Psoas muscle (tissue), 8 donors: Measurements from ENCODE around the gene TMCO1. TPM values are rescaled to one million over a fixed set of nuclear protein-coding genes. Genes with fewer than 3 reads are reported as not detected.

ENCODE experiments used
- ATAC-seq, 4 donors: fragments of 200-7000 bp; cut with Tn5 transposase; one replicate each; pipeline ENCODE4 v1.9.1; 2020; ENCODE audit warnings: moderate library complexity in 3 of 4, mild to moderate bottlenecking in 2 of 4
- DNase-seq, 2 donors: peaks; one replicate each; pipeline ENCODE4 v3.0.0-alpha.2; 2020
- H3K27ac ChIP-seq: fragments of 200-600 bp; one replicate; pipeline ENCODE4 v1.8.0; 2022
- H3K27me3 ChIP-seq, 3 donors: fragments of 200-600 bp in 1 of 3; one replicate each; pipeline versions ENCODE4 v1.6.1 to v1.8.0; 2013 to 2022; ENCODE audit warnings: low read length in 2 of 3, mild to moderate bottlenecking in 2 of 3, moderate library complexity in 1 of 3; ENCODE audit not compliant: insufficient read depth in 3 of 3
- H3K36me3 ChIP-seq, 2 donors: fragments of 200-600 bp in 1 of 2; one replicate each; pipeline versions ENCODE4 v1.6.1 to v1.8.0; 2013 to 2022; ENCODE audit warnings: low read depth in 1 of 2, mild to moderate bottlenecking in 1 of 2, moderate library complexity in 1 of 2; ENCODE audit not compliant: insufficient read depth in 1 of 2
- H3K4me1 ChIP-seq: fragments of 200-600 bp; one replicate; pipeline ENCODE4 v1.8.0; 2022
- H3K4me3 ChIP-seq: fragments of 200-600 bp; one replicate; pipeline ENCODE4 v1.8.0; 2022; ENCODE audit warnings: mild to moderate bottlenecking
- H3K9me3 ChIP-seq: fragments of 200-600 bp; one replicate; pipeline ENCODE4 v1.8.0; 2022
- CTCF ChIP-seq: fragments of 200-600 bp; IDR thresholded peaks from one replicate; pipeline ENCODE4 v1.8.0; 2022; ENCODE audit warnings: antibody characterized with exemption
- WGBS, 3 donors: extraction: QIAGEN DNeasy Blood & Tissue Kit; methylation state at CpG; one replicate each; pipeline versions ENCODE4 v1.1.6 to v1.1.7; 2013; 5-methylcytosine and 5-hydroxymethylcytosine counted together
- intact Hi-C, 2 donors: fragments of 100-400 bp; cut with DNase I; formaldehyde crosslinking; loops; one replicate each; pipeline versions ENCODE4 v1.11.0 to v1.14.2; 2022
- polyA plus RNA-seq, 3 donors: library from polyadenylated mRNA; stranded (reverse); fragments of 200-250 nt; gene quantifications; one replicate each; pipeline ENCODE4 v1.2.3, GENCODE V29; 2013
- total RNA-seq, 4 donors: library from RNA; stranded (reverse); fragmentation: NEBNext Ultra II Directional in 2 of 4; extraction: Animal tissue kit (Norgen Biotek cat#: 25700) in 2 of 4; gene quantifications; one replicate each; pipeline versions ENCODE4 v1.2.1 to v1.2.4, GENCODE V29; 2021 to 2023
- donor health status: healthy with polysubstance abuse.
- donor health status: DM: no; HTN: no; CAD: no; lungs with moderate emphysema.
- donor health status: Bipolar disorder and iron deficiency.
- donor health status: healthy.
- donor health status: DM: yes; HTN: yes; CAD: no.
- donor health status: DM: no; HTN: no; CAD: no.
- donor health status: DM: no; HTN: no; CAD: no.
- donor health status: DM: yes; HTN: yes; CAD: no.

The TMCO1 gene
- total and polyA plus RNA-seq, 7 donors: 31.5 to 90.2 (median 38.6) TPM

GRCh38 chr1:165738794-165739193, 29.9 kb downstream of the TMCO1 start:
- Histone ChIP-seq H3K4me1 (peaks cover 12% of the 10 kb centered on the region), H3K36me3 (peaks cover 9 to 59% of the 10 kb centered on the region in 2 donors), H3K9me3 (no peaks in the 10 kb centered on the region), H3K27ac (no peak overlapping the region), H3K4me3 (no peak overlapping the region), H3K27me3 (no peaks in the 10 kb centered on the region)
- ATAC-seq: no peak
- 88 to 98% (median 96%) methylated on average over 1 of the region's 1 CpG for WGBS, 3 donors
- intact Hi-C loops: no loop called here
- no peak for TF ChIP-seq CTCF
- no peak for DNase-seq

- DNase-seq (no peak), ATAC-seq (no peak)
- no peaks in the 10 kb centered on the region for H3K27me3 ChIP-seq
- H3K36me3 ChIP-seq: peaks cover 4 to 53% of the 10 kb centered on the region in 2 donors
- peaks cover 12% of the 10 kb centered on the region for H3K4me1 ChIP-seq
- no peaks in the 10 kb centered on the region for H3K9me3 ChIP-seq
- no peak overlapping the region for H3K27ac ChIP-seq
- no peak overlapping the region for H3K4me3 ChIP-seq
- intact Hi-C loops: no loop called here
- TF ChIP-seq CTCF: no peak
Measured at GRCh38 chr1:165737196-165737595, 31.5 kb downstream of the TMCO1 start.

- Histone ChIP-seq H3K9me3 (no peaks in the 10 kb centered on the region), H3K27me3 (no peaks in the 10 kb centered on the region), H3K36me3 (peaks cover 0 to 31% of the 10 kb centered on the region in 2 donors), H3K4me1 (peaks cover 12% of the 10 kb centered on the region), H3K27ac (no peak overlapping the region), H3K4me3 (no peak overlapping the region)
- WGBS, 3 donors: 92% methylated on average over 3 of the region's 3 CpGs
- intact Hi-C loops: no loop called here
- ATAC-seq: no peak
- TF ChIP-seq CTCF: no peak
- no peak for DNase-seq
Measured at GRCh38 chr1:165734906-165735305, 33.8 kb downstream of the TMCO1 start.

GRCh38 chr1:165726841-165727240, 41.8 kb downstream of the TMCO1 start:
- TF ChIP-seq CTCF: no peak
- ATAC-seq (no peak), DNase-seq (no peak)
- intact Hi-C loops: no loop called here
- Histone ChIP-seq H3K27me3 (no peaks in the 10 kb centered on the region), H3K4me1 (no peaks in the 10 kb centered on the region), H3K9me3 (no peaks in the 10 kb centered on the region), H3K27ac (no peak overlapping the region), H3K36me3 (peaks cover 3 to 40% of the 10 kb centered on the region in 2 donors), H3K4me3 (no peak overlapping the region)
- WGBS, 3 donors: 95 to 98% (median 98%) methylated on average over 2 of the region's 2 CpGs

GRCh38 chr1:165726169-165726568, 42.5 kb downstream of the TMCO1 start:
- intact Hi-C loops: no loop called here
- no peak for TF ChIP-seq CTCF
- DNase-seq (no peak), ATAC-seq (no peak)
- Histone ChIP-seq H3K36me3 (peaks cover 3 to 40% of the 10 kb centered on the region in 2 donors), H3K4me3 (no peak overlapping the region), H3K27ac (no peak overlapping the region), H3K27me3 (no peaks in the 10 kb centered on the region), H3K4me1 (no peaks in the 10 kb centered on the region), H3K9me3 (no peaks in the 10 kb centered on the region)
- WGBS, 3 donors: 87 to 97% (median 88%) methylated on average over 2 of the region's 2 CpGs
